ENCODE results near the gene DNM3.

The DNM3 gene

DNA sequence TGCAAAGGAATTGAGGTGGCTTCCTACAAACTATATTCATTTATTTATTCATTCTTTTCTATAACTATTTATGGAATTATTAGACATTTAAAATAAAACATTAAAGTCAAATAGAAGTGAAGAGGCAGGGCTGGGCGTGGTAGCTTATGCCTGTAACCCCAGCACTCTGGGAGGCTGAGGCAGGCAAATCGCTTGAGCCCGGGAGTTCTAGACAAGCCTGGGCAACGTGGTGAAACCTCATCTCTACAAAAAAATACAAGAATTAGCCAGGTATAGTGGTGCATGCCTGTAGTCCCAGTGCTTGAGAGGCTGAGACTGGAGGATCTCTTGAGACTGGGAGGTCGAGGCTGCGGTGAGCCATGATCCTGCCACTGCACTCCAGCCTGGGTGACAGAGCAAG lies 23.8 kb downstream of the DNM3 start:
- peak; percentile 52 for DNase-seq (ENCODE audit: low read depth)
- H3K4me3 ChIP-seq (ENCODE audit: low read length) = no peak overlapping the region
- TF ChIP-seq, protein P1, sequence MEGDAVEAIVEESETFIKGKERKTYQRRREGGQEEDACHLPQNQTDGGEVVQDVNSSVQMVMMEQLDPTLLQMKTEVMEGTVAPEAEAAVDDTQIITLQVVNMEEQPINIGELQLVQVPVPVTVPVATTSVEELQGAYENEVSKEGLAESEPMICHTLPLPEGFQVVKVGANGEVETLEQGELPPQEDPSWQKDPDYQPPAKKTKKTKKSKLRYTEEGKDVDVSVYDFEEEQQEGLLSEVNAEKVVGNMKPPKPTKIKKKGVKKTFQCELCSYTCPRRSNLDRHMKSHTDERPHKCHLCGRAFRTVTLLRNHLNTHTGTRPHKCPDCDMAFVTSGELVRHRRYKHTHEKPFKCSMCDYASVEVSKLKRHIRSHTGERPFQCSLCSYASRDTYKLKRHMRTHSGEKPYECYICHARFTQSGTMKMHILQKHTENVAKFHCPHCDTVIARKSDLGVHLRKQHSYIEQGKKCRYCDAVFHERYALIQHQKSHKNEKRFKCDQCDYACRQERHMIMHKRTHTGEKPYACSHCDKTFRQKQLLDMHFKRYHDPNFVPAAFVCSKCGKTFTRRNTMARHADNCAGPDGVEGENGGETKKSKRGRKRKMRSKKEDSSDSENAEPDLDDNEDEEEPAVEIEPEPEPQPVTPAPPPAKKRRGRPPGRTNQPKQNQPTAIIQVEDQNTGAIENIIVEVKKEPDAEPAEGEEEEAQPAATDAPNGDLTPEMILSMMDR (IDR thresholded peaks at IDR 0.05; ENCODE audit: insufficient read depth, low read depth, low read length, missing control alignments) = no peak

DNA sequence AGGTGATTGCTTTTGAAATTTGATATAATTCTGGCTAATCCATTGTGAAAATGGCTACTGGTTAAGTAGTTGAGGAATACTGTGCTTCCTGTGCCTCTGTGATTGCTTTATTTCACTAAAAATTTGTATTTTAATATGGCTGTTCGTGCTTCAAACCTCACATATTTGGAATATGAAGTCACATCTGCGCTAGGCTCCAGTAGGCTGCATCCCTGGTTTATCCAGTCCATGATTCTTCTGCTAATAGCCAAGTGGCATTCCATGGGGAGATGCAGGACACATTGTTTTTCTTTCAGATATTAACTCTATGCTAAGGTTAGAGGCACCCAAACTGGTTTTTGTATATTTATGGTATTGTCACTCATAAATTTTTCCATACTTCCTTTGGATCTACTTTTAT lies 25.9 kb downstream of the DNM3 start:
- TF ChIP-seq, protein P1 (IDR thresholded peaks at IDR 0.05; ENCODE audit: insufficient read depth, low read depth, low read length, missing control alignments) = no peak
- no peak for DNase-seq (ENCODE audit: low read depth)
- H3K4me3 ChIP-seq (ENCODE audit: low read length) = no peak overlapping the region

DNA sequence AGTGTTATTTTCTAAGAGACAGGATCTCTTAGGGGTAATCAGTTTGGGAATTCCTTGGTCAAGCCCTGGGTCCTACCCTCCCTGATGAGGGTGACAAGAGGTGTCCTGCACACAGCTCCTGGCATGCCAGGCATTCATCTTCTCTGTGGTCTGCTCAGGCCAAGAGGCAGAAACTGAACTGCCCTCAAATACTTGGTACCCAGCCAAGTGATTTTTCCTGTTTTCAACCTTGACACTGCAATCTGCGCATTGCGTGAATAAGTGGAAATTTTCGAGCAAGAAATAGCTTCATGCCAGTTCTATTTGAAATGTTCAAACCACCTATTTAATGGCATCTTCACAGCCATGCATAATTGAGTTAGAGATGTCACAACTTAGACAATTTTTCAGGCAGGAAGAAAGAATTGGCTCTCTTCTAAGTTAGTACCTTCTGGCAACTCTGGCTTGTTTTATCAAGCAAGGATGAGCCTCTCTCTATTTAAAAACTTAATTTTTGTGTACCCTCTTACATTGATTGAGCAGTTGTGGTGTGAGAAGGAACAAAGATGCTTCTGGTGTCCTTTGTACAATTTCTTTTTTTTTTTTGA lies 27.0 kb downstream of the DNM3 start:
- TF ChIP-seq, protein P1 (IDR thresholded peaks at IDR 0.05; ENCODE audit: insufficient read depth, low read depth, low read length, missing control alignments) = no peak
- no peak overlapping the region for H3K4me3 ChIP-seq (ENCODE audit: low read length)
- DNase-seq (ENCODE audit: low read depth) = no peak

DNA sequence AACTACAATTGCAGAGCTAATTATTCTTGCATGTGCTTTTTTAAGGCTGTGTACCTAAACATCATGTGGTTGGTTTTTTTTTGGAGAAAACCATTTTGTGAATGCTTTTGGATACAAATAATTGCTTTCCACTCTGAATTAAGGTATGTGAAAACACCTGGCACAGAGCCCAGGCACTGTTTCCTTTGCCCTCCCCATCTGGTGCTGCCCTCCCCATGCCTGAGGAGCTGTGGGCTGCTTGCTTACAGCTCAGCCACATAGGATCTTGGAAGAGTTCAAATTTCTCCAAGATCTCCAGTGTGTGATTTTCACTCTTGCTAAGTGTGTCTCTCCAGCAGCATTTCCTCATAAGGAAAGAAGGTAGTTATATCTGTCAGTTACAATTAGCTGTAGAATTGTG lies 27.8 kb downstream of the DNM3 start:
- TF ChIP-seq, protein P1 (IDR thresholded peaks at IDR 0.05; ENCODE audit: insufficient read depth, low read depth, low read length, missing control alignments) = no peak
- DNase-seq (ENCODE audit: low read depth) = peak; percentile 38
- H3K4me3 ChIP-seq (ENCODE audit: low read length) = no peak overlapping the region

DNA sequence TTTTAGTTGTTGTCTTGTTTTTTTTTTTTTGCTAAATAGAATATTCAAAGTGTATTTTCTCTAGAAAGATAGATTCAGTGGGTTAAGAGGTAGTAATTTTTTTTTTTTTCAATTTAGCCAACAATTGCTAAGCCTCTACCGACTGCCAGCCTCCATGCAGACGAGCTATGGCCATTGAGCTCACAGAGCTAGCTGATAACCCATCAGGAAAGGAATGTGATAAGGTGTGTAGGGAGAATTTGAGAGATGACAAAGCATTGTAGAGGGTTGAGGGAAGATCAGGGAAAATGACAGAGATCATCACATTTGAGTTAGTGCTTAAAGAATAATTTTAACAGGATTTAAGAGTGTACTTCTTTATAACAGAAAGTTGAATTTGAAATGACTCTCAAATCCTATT lies 30.6 kb downstream of the DNM3 start:
- H3K4me3 ChIP-seq (ENCODE audit: low read length) = no peak overlapping the region
- TF ChIP-seq, protein P1 (IDR thresholded peaks at IDR 0.05; ENCODE audit: insufficient read depth, low read depth, low read length, missing control alignments) = no peak
- no peak for DNase-seq (ENCODE audit: low read depth)

DNA sequence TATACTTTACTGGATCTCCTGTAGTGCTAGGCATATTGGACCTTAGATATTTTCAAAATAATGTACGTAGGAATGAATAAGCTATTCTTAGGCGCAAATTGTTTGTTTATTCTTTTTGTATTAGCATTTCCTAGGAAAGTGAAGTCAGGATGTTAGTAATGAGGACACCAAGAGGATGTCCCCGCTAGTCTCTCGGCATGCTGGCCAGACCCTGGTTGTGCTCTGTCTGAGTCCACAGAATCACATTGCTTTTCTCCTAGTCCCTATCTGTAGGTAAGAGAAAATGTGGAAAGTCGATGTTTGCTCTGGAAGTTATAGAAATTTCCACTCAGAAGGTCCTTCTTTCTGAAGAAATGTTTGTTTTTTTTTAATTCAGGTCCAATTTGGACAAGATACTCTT lies 31.1 kb downstream of the DNM3 start:
- H3K4me3 ChIP-seq (ENCODE audit: low read length) = no peak overlapping the region
- TF ChIP-seq, protein P1 (IDR thresholded peaks at IDR 0.05; ENCODE audit: insufficient read depth, low read depth, low read length, missing control alignments) = no peak
- DNase-seq (ENCODE audit: low read depth) = no peak

DNA sequence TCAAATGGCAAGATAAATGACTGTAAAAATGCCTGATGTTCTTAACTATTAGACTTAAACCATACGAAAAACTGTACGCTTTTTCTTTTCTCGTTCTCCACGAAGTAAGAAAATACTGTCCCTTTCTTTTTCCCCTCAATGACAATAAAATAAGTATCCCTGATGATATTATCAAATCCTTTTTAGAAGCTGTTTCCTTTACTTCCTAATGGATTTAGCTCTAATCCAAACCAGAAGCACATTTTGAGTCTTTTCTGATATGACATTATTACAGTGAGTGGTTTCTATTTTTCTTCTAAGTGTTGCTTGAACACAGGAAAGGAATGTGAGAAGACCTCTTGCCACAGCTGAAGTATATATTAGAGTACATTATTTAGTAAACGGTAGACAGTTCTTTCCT lies 32.4 kb downstream of the DNM3 start:
- TF ChIP-seq, protein P1 (IDR thresholded peaks at IDR 0.05; ENCODE audit: insufficient read depth, low read depth, low read length, missing control alignments) = no peak
- no peak overlapping the region for H3K4me3 ChIP-seq (ENCODE audit: low read length)
- no peak for DNase-seq (ENCODE audit: low read depth)

Measured in epithelial cell of esophagus (primary cell).